ENCODE results near the gene P2RX4.

- TF ChIP-seq CTCF (IDR thresholded peaks at IDR 0.05; ENCODE audit: low read depth, low read length) (no peak), POLR2A (IDR thresholded peaks at IDR 0.05; ENCODE audit: extremely low read depth, insufficient read length) (no peak)
These were observed 20.2 kb upstream of the P2RX4 start for GRCh38 chr12:121189619-121190155.

Data from NB4 (cell line).